NCI-H2196 (cell line): ENCODE results near the gene ACO1.

Source experiments
- DNase-seq: peaks from one replicate; lab custom pipeline; 2025; ENCODE audit not compliant: unreplicated experiment; lab: John Stamatoyannopoulos, UW

The ACO1 gene

GRCh38 chr9:32486839-32487562, 102.6 kb downstream of the ACO1 start:
- DNase-seq, result no peak

GRCh38 chr9:32487981-32488380, 103.5 kb downstream of the ACO1 start:
- DNase-seq, result no peak

- DNase-seq, result no peak
These were observed 106.2 kb downstream of the ACO1 start for GRCh38 chr9:32490601-32491000.

- no peak for DNase-seq
These were observed 113.5 kb downstream of the ACO1 start for GRCh38 chr9:32497921-32498320.

GRCh38 chr9:32500768-32501167, 116.3 kb downstream of the ACO1 start:
- DNase-seq, result no peak

GRCh38 chr9:32501868-32502267, 117.4 kb downstream of the ACO1 start:
- no peak for DNase-seq

GRCh38 chr9:32502464-32502863, 118.0 kb downstream of the ACO1 start:
- no peak for DNase-seq

- DNase-seq, result no peak
These were observed 118.6 kb downstream of the ACO1 start for GRCh38 chr9:32503008-32503407.
